AG04450 (cell line): ENCODE data around the gene MED26. TPM values are rescaled to one million over a fixed set of nuclear protein-coding genes. Genes with fewer than 3 reads are reported as not detected.

ENCODE experiments used
- CTCF ChIA-PET: fragments of 300-600, 350-600 bp; formaldehyde crosslinking; extraction: SDS; loops from one replicate; lab custom pipeline; 2022; ENCODE audit warnings: antibody characterized with exemption, inconsistent platforms; lab: Charles Lee
- POLR2A ChIA-PET: fragments of 350-600 bp; formaldehyde crosslinking; extraction: SDS; loops from one replicate; lab custom pipeline; 2021; ENCODE audit warnings: antibody characterized with exemption, inconsistent platforms; lab: Yijun Ruan, JAX
- DNase-seq: peaks from one replicate; pipeline ENCODE4 v3.0.0-alpha.2; 2011; ENCODE audit warnings: low read depth, low spot score
- H3K27ac ChIP-seq: one replicate; pipeline ENCODE4 v1.5.1; 2012; ENCODE audit warnings: low read depth, low read length, control low read depth
- H3K27me3 ChIP-seq: one replicate; pipeline ENCODE4 v1.6.0; 2012; ENCODE audit warnings: low read length; ENCODE audit not compliant: control insufficient read depth, insufficient read depth
- H3K4me3 ChIP-seq: 2 replicates; pipeline ENCODE4 v1.5.1; 2011; ENCODE audit warnings: mild to moderate bottlenecking, low read depth, low read length, control low read depth
- H3K9me3 ChIP-seq: 2 replicates; pipeline ENCODE4 v1.5.1; 2012; ENCODE audit warnings: low read length; ENCODE audit not compliant: control insufficient read depth, insufficient read depth
- polyA plus RNA-seq: library from polyadenylated mRNA; depleted of rRNA; stranded (reverse); fragments of >200 nt; gene quantifications from 2 replicates; pipeline ENCODE4 v1.2.3, GENCODE V29; 2011
- TF ChIP-seq, protein P1 (sequence below): IDR thresholded peaks from 2 replicates; pipeline ENCODE4 v1.5.1; 2011; ENCODE audit warnings: low read depth, low read length, control low read depth, inconsistent platforms

The MED26 gene
- polyA plus RNA-seq, 1 experiment: 3.0 TPM

- ChIA-PET CTCF (no interaction called here), POLR2A (interaction anchor here (0.6 to 2.2 kb wide), 8 partner anchors 11 to 132 kb away, joined by 3 to 14 read pairs (median 4); partner anchors contain the start of genes CALR3, SLC35E1 and SMIM7)
- Histone ChIP-seq H3K4me3 (peak overlapping the region; percentile 91), H3K27me3 (no peaks in the 10 kb centered on the region), H3K9me3 (no peaks in the 10 kb centered on the region; the same call in 1 of the 2 replicates), H3K27ac (peak overlapping the region; percentile 68)
- TF ChIP-seq, protein P1, sequence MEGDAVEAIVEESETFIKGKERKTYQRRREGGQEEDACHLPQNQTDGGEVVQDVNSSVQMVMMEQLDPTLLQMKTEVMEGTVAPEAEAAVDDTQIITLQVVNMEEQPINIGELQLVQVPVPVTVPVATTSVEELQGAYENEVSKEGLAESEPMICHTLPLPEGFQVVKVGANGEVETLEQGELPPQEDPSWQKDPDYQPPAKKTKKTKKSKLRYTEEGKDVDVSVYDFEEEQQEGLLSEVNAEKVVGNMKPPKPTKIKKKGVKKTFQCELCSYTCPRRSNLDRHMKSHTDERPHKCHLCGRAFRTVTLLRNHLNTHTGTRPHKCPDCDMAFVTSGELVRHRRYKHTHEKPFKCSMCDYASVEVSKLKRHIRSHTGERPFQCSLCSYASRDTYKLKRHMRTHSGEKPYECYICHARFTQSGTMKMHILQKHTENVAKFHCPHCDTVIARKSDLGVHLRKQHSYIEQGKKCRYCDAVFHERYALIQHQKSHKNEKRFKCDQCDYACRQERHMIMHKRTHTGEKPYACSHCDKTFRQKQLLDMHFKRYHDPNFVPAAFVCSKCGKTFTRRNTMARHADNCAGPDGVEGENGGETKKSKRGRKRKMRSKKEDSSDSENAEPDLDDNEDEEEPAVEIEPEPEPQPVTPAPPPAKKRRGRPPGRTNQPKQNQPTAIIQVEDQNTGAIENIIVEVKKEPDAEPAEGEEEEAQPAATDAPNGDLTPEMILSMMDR: no peak
- DNase-seq: no peak
Observed at GRCh38 chr19:16627193-16627927, 644 bp downstream of the MED26 start.

- Histone ChIP-seq H3K27me3 (no peaks in the 10 kb centered on the region), H3K27ac (peak overlapping the region; percentile 68), H3K4me3 (peak overlapping the region; percentile 91), H3K9me3 (no peaks in the 10 kb centered on the region; the same call in 1 of the 2 replicates)
- ChIA-PET CTCF (no interaction called here), POLR2A (interaction anchor here (0.6 to 2.0 kb wide), 5 partner anchors 36 to 131 kb away, joined by 3 to 9 read pairs (median 3); partner anchors contain the start of genes CALR3 and SLC35E1)
- no peak for DNase-seq
- TF ChIP-seq, protein P1: no peak
Observed at GRCh38 chr19:16626796-16627192, 1.2 kb downstream of the MED26 start.

GRCh38 chr19:16625163-16625958, 2.6 kb downstream of the MED26 start:
- Histone ChIP-seq H3K27ac (no peak overlapping the region), H3K9me3 (no peaks in the 10 kb centered on the region; the same call in 1 of the 2 replicates), H3K27me3 (no peaks in the 10 kb centered on the region), H3K4me3 (no peak overlapping the region)
- CTCF ChIA-PET: interaction anchor here (1.1 kb wide), 1 partner anchor 13 kb away, joined by 3 read pairs; no protein-coding TSS in a partner anchor
- TF ChIP-seq, protein P1: no peak
- POLR2A ChIA-PET: no interaction called here
- no peak for DNase-seq

- CTCF ChIA-PET: interaction anchor here (1.1 kb wide), 1 partner anchor 12 kb away, joined by 3 read pairs; no protein-coding TSS in a partner anchor
- POLR2A ChIA-PET: interaction anchor here (0.8 kb wide), 1 partner anchor 40 kb away, joined by 3 read pairs; no protein-coding TSS in a partner anchor
- TF ChIP-seq, protein P1: no peak
Observed at GRCh38 chr19:16624236-16624635, 3.8 kb downstream of the MED26 start.

More at GRCh38 chr19:16624236-16624635, 3.8 kb downstream of the MED26 start:
- H3K9me3 ChIP-seq: no peaks in the 10 kb centered on the region; the same call in 1 of the 2 replicates
- H3K4me3 ChIP-seq: no peak overlapping the region
- no peak overlapping the region for H3K27ac ChIP-seq
- no peak for DNase-seq
- no peaks in the 10 kb centered on the region for H3K27me3 ChIP-seq
